HEK293 (cell line): ENCODE measurements around the gene TMPRSS7.
A peak's percentile ranks its signal among the peaks of the same experiment; 100 is the strongest.

Source experiments
- CTCF ChIA-PET: fragments of 350-600 bp; formaldehyde crosslinking; extraction: SDS; loops from one replicate; lab custom pipeline; 2021; ENCODE audit warnings: antibody characterized with exemption; lab: Yijun Ruan, JAX
- POLR2A ChIA-PET: fragments of 300-600 bp; formaldehyde crosslinking; extraction: SDS; loops from one replicate; lab custom pipeline; 2020; ENCODE audit warnings: antibody characterized with exemption, inconsistent platforms; lab: Yijun Ruan, JAX
- H3K27ac ChIP-seq: fragments of 200-500 bp; sonication (Bioruptor generic); 2 replicates; pipeline ENCODE4 v1.5.1; 2014; ENCODE audit warnings: low read depth, low read length, control low read depth, inconsistent platforms; ENCODE audit errors: extremely low read depth
- H3K36me3 ChIP-seq, 2 experiments: fragments of 200-500 bp in 1 of 2; sonication (Bioruptor generic) in 1 of 2; 1 replicate in 1 of 2; 2 replicates in 1 of 2; pipeline ENCODE4 v1.5.1; 2014 to 2017; ENCODE audit warnings: inconsistent platforms in 2 of 2, low read length in 2 of 2; ENCODE audit not compliant: control insufficient read depth in 2 of 2, insufficient read depth in 1 of 2
- H3K4me1 ChIP-seq: fragments of 200-500 bp; sonication (Bioruptor generic); 2 replicates; pipeline ENCODE4 v1.5.1; 2014; ENCODE audit warnings: mild to moderate bottlenecking, low read length, inconsistent platforms; ENCODE audit not compliant: control insufficient read depth, insufficient read depth
- H3K4me3 ChIP-seq: 2 replicates; pipeline ENCODE4 v1.5.1; 2011; ENCODE audit warnings: low read depth, mild to moderate bottlenecking, control low read depth, low read length, moderate library complexity
- H3K9me3 ChIP-seq: fragments of 200-500 bp; sonication (Bioruptor generic); 2 replicates; pipeline ENCODE4 v1.5.1; 2014; ENCODE audit warnings: low read depth, low read length, inconsistent platforms; ENCODE audit not compliant: control insufficient read depth, insufficient read depth
- ATF2 ChIP-seq: fragments of 450-650 bp; formaldehyde crosslinking; IDR thresholded peaks from 2 replicates; pipeline ENCODE4 v1.5.1; 2016; ENCODE audit warnings: missing biosample characterization, missing genetic modification characterization, low read depth
- CTCF ChIP-seq: fragments of 450-650 bp; formaldehyde crosslinking; IDR thresholded peaks from 2 replicates; pipeline ENCODE4 v1.5.1; 2016; ENCODE audit warnings: missing biosample characterization, missing genetic modification characterization
- IKZF3 ChIP-seq: fragments of 450-650 bp; IDR thresholded peaks from 2 replicates; pipeline ENCODE4 v1.5.0; 2018; ENCODE audit warnings: missing biosample characterization, mild to moderate bottlenecking, missing genetic modification characterization, moderate library complexity
- KLF7 ChIP-seq: fragments of 450-650 bp; formaldehyde crosslinking; IDR thresholded peaks from 2 replicates; pipeline ENCODE4 v1.5.1; 2016; ENCODE audit warnings: missing biosample characterization, missing genetic modification characterization, borderline replicate concordance
- TRIM28 ChIP-seq: IDR thresholded peaks from 2 replicates; pipeline ENCODE4 v1.6.1; 2011; ENCODE audit warnings: low read length, control low read depth, borderline replicate concordance
- ZBTB17 ChIP-seq: fragments of 450-650 bp; formaldehyde crosslinking; IDR thresholded peaks from 2 replicates; pipeline ENCODE4 v1.5.1; 2016; ENCODE audit warnings: missing biosample characterization, missing genetic modification characterization
- ZBTB20 ChIP-seq: fragments of 450-650 bp; formaldehyde crosslinking; IDR thresholded peaks from 2 replicates; pipeline ENCODE4 v1.5.1; 2016; ENCODE audit warnings: missing biosample characterization, missing genetic modification characterization
- ZBTB21 ChIP-seq: fragments of 450-650 bp; formaldehyde crosslinking; IDR thresholded peaks from 2 replicates; pipeline ENCODE4 v1.5.1; 2017; ENCODE audit warnings: missing biosample characterization, missing genetic modification characterization
- ZFHX2 ChIP-seq: fragments of 450-650 bp; formaldehyde crosslinking; conservative IDR thresholded peaks from 2 replicates; pipeline ENCODE4 v1.5.1; 2016; ENCODE audit warnings: missing biosample characterization, missing genetic modification characterization
- ZNF112 ChIP-seq: fragments of 450-650 bp; formaldehyde crosslinking; IDR thresholded peaks from 2 replicates; pipeline ENCODE4 v1.5.0; 2017; ENCODE audit warnings: missing biosample characterization, missing genetic modification characterization
- ZNF133 ChIP-seq: fragments of 450-650 bp; formaldehyde crosslinking; IDR thresholded peaks from 2 replicates; pipeline ENCODE4 v1.5.1; 2016; ENCODE audit warnings: missing biosample characterization, missing genetic modification characterization
- ZNF148 ChIP-seq: fragments of 450-650 bp; formaldehyde crosslinking; IDR thresholded peaks from 2 replicates; pipeline ENCODE4 v1.5.0; 2017; ENCODE audit warnings: missing biosample characterization, missing genetic modification characterization, borderline replicate concordance
- ZNF16 ChIP-seq: fragments of 450-650 bp; formaldehyde crosslinking; IDR thresholded peaks from 2 replicates; pipeline ENCODE4 v1.5.1; 2016; ENCODE audit warnings: low read depth, missing biosample characterization, missing genetic modification characterization
- ZNF221 ChIP-seq: fragments of 450-650 bp; formaldehyde crosslinking; IDR thresholded peaks from 2 replicates; pipeline ENCODE4 v1.5.1; 2017; ENCODE audit warnings: missing biosample characterization, missing genetic modification characterization, borderline replicate concordance
- ZNF292 ChIP-seq: fragments of 450-650 bp; formaldehyde crosslinking; IDR thresholded peaks from 2 replicates; pipeline ENCODE4 v1.5.1; 2016; ENCODE audit warnings: low read depth, missing biosample characterization, missing genetic modification characterization, borderline replicate concordance
- ZNF398 ChIP-seq: fragments of 450-650 bp; formaldehyde crosslinking; IDR thresholded peaks from 2 replicates; pipeline ENCODE4 v1.5.1; 2017; ENCODE audit warnings: missing biosample characterization, missing genetic modification characterization
- ZNF521 ChIP-seq: fragments of 450-650 bp; formaldehyde crosslinking; IDR thresholded peaks from 2 replicates; pipeline ENCODE4 v1.5.1; 2017; ENCODE audit warnings: missing biosample characterization, mild to moderate bottlenecking, missing genetic modification characterization
- ZNF544 ChIP-seq: fragments of 450-650 bp; formaldehyde crosslinking; IDR thresholded peaks from 2 replicates; pipeline ENCODE4 v1.5.0; 2017; ENCODE audit warnings: missing biosample characterization, missing genetic modification characterization
- ZNF561 ChIP-seq: fragments of 450-650 bp; IDR thresholded peaks from 2 replicates; pipeline ENCODE4 v1.5.1; 2018; ENCODE audit warnings: missing biosample characterization, missing genetic modification characterization, borderline replicate concordance
- ZNF596 ChIP-seq: fragments of 450-650 bp; IDR thresholded peaks from 2 replicates; pipeline ENCODE4 v1.5.0; 2018; ENCODE audit warnings: missing biosample characterization, mild to moderate bottlenecking, missing genetic modification characterization, moderate library complexity
- ZNF600 ChIP-seq: fragments of 450-650 bp; formaldehyde crosslinking; IDR thresholded peaks from 2 replicates; pipeline ENCODE4 v1.5.1; 2016; ENCODE audit warnings: missing biosample characterization, missing genetic modification characterization
- ZNF626 ChIP-seq: fragments of 450-650 bp; sonication (Bioruptor Pico); formaldehyde crosslinking; IDR thresholded peaks from 2 replicates; pipeline ENCODE4 v1.5.1; 2018; ENCODE audit warnings: missing biosample characterization, missing genetic modification characterization, inconsistent platforms
- ZNF658 ChIP-seq: fragments of 450-650 bp; formaldehyde crosslinking; IDR thresholded peaks from 2 replicates; pipeline ENCODE4; 2016; ENCODE audit warnings: missing biosample characterization, missing genetic modification characterization
- ZNF704 ChIP-seq: fragments of 450-650 bp; formaldehyde crosslinking; IDR thresholded peaks from 2 replicates; pipeline ENCODE4 v1.5.1; 2016; ENCODE audit warnings: missing biosample characterization, missing genetic modification characterization

The TMPRSS7 gene

GRCh38 chr3:112005091-112005672, 29.4 kb upstream of the TMPRSS7 start:
- no peaks in the 10 kb centered on the region for H3K36me3 ChIP-seq
- no peak overlapping the region for H3K4me3 ChIP-seq
- POLR2A ChIA-PET: no interaction called here
- no peaks in the 10 kb centered on the region for H3K9me3 ChIP-seq
- CTCF ChIA-PET: interaction anchor here (0.6 to 2.9 kb wide), 4 partner anchors 8 to 237 kb away, joined by 4 to 28 read pairs (median 6); no protein-coding TSS in a partner anchor
- 0 out of 2 replicates have a peak, but pooled peaks have one; percentile 18 for TF ChIP-seq ATF2 (tag by site-specific recombination)
- TF ChIP-seq ZNF148: no peak
- TF ChIP-seq ZNF600: 0 out of 2 replicates have a peak, but pooled peaks have one; percentile 29
- no peak overlapping the region for H3K27ac ChIP-seq
- H3K4me1 ChIP-seq: no peaks in the 10 kb centered on the region

- Histone ChIP-seq H3K4me1 (no peaks in the 10 kb centered on the region), H3K36me3 (no peaks in the 10 kb centered on the region), H3K27ac (no peak overlapping the region), H3K9me3 (no peaks in the 10 kb centered on the region), H3K4me3 (no peak overlapping the region)
- TF ChIP-seq IKZF3 (no peak), ZBTB20 (tag by site-specific recombination) (peak; percentile 38; the same call in 1 of the 2 replicates)
- ChIA-PET POLR2A (no interaction called here), CTCF (interaction anchor here (1.3 to 2.9 kb wide), 2 partner anchors 19 to 36 kb away, joined by 4 to 17 read pairs; no protein-coding TSS in a partner anchor)
Measured at GRCh38 chr3:112007633-112008032, 26.9 kb upstream of the TMPRSS7 start.

GRCh38 chr3:112009670-112010069, 24.9 kb upstream of the TMPRSS7 start:
- Histone ChIP-seq H3K9me3 (no peaks in the 10 kb centered on the region), H3K4me3 (no peak overlapping the region), H3K36me3 (no peaks in the 10 kb centered on the region), H3K27ac (no peak overlapping the region), H3K4me1 (no peaks in the 10 kb centered on the region)
- ChIA-PET CTCF (no interaction called here), POLR2A (no interaction called here)
- TF ChIP-seq ZNF16 (no peak), KLF7 (tag by site-specific recombination) (no peak), ZNF561 (tag by site-specific recombination) (no peak), ZNF596 (tag by site-specific recombination) (no peak), ZNF133 (no peak), ZNF292 (tag by site-specific recombination) (no peak), TRIM28 (no peak), ZNF626 (tag by site-specific recombination) (no peak), ZNF221 (no peak), ZNF704 (tag by site-specific recombination) (no peak), ZBTB21 (tag by site-specific recombination) (no peak), ZNF521 (tag by site-specific recombination) (no peak), ZFHX2 (tag by site-specific recombination) (no peak), ZNF658 (tag by site-specific recombination) (no peak), ZNF544 (tag by site-specific recombination) (no peak), ZNF398 (tag by site-specific recombination) (no peak), CTCF (tag by site-specific recombination) (no peak), ZBTB17 (tag by site-specific recombination) (no peak), ZNF112 (tag by site-specific recombination) (no peak)
